ENCODE results near the gene MAZ. TPM values are rescaled to one million over a fixed set of nuclear protein-coding genes. Genes with fewer than 3 reads are reported as not detected.
A peak's percentile ranks its signal among the peaks of the same experiment; 100 is the strongest.

Gene MAZ
- total and polyA plus RNA-seq, 2 experiments from 2014 or later: 186 to 310 TPM

- Histone ChIP-seq H3K9me3 (ENCODE audit: low read depth) (no peaks in the 10 kb centered on the region), H3K27me3 (no peaks in the 10 kb centered on the region), H3K4me3 (no peak overlapping the region), H3K27ac (no peak overlapping the region), H3K4me1 (ENCODE audit: low read depth) (peaks cover 7% of the 10 kb centered on the region), H3K36me3 (peaks cover 39% of the 10 kb centered on the region)
- no peak for DNase-seq (ENCODE audit: low read depth in 1 of 2, low spot score in 1 of 2)
- TF ChIP-seq CTCF (IDR thresholded peaks at IDR 0.05; ENCODE audit: low read depth, low read length): no peak
Observed at GRCh38 chr16:29802416-29802935, 3.9 kb upstream of the MAZ start.

- Histone ChIP-seq H3K36me3 (peaks cover 28% of the 10 kb centered on the region), H3K27me3 (no peaks in the 10 kb centered on the region), H3K4me3 (no peak overlapping the region), H3K27ac (peak overlapping the region; percentile 91), H3K4me1 (ENCODE audit: low read depth) (peaks cover 17% of the 10 kb centered on the region), H3K9me3 (ENCODE audit: low read depth) (no peaks in the 10 kb centered on the region)
- no peak for DNase-seq (ENCODE audit: low read depth in 1 of 2, low spot score in 1 of 2)
- TF ChIP-seq CTCF (IDR thresholded peaks at IDR 0.05; ENCODE audit: low read depth, low read length): no peak
Observed at GRCh38 chr16:29804020-29804419, 2.3 kb upstream of the MAZ start.

- peak overlapping the region; percentile 91 for H3K27ac ChIP-seq
- peak in 1 of 2 donors; percentile 60 for DNase-seq (ENCODE audit: low read depth in 1 of 2, low spot score in 1 of 2)
- no peaks in the 10 kb centered on the region for H3K27me3 ChIP-seq
- peak overlapping the region; percentile 48 for H3K4me3 ChIP-seq
- peaks cover 17% of the 10 kb centered on the region for H3K4me1 ChIP-seq (ENCODE audit: low read depth)
- H3K9me3 ChIP-seq (ENCODE audit: low read depth): no peaks in the 10 kb centered on the region
- H3K36me3 ChIP-seq: peaks cover 26% of the 10 kb centered on the region
- TF ChIP-seq CTCF (IDR thresholded peaks at IDR 0.05; ENCODE audit: low read depth, low read length): no peak
Observed at GRCh38 chr16:29804455-29805231, 1.7 kb upstream of the MAZ start.

GRCh38 chr16:29805232-29806098 lies 864 bp upstream of the MAZ start:
- H3K4me1 ChIP-seq (ENCODE audit: low read depth): peaks cover 23% of the 10 kb centered on the region
- no peaks in the 10 kb centered on the region for H3K9me3 ChIP-seq (ENCODE audit: low read depth)
- H3K27ac ChIP-seq: peak overlapping the region; percentile 91
- no peaks in the 10 kb centered on the region for H3K27me3 ChIP-seq
- peak overlapping the region; percentile 48 for H3K4me3 ChIP-seq
- peak; percentile 96 to 98 for DNase-seq (ENCODE audit: low read depth in 1 of 2, low spot score in 1 of 2)
- H3K36me3 ChIP-seq: peaks cover 24% of the 10 kb centered on the region
- TF ChIP-seq CTCF (IDR thresholded peaks at IDR 0.05; ENCODE audit: low read depth, low read length): no peak

- Histone ChIP-seq H3K27ac (peak overlapping the region; percentile 87), H3K4me3 (peak overlapping the region; percentile 44), H3K36me3 (peaks cover 12% of the 10 kb centered on the region), H3K4me1 (ENCODE audit: low read depth) (peaks cover 28% of the 10 kb centered on the region), H3K27me3 (no peaks in the 10 kb centered on the region), H3K9me3 (ENCODE audit: low read depth) (no peaks in the 10 kb centered on the region)
- no peak for TF ChIP-seq CTCF (IDR thresholded peaks at IDR 0.05; ENCODE audit: low read depth, low read length)
- DNase-seq (ENCODE audit: low read depth in 1 of 2, low spot score in 1 of 2): peak; percentile 48 to 62
Observed at GRCh38 chr16:29806641-29807425, 504 bp downstream of the MAZ start.

Measured in cardiac muscle cell (in vitro differentiated cells and primary cell).